CD4-positive, alpha-beta T cell (primary cell): Measurements from ENCODE around the gene PGAP2. TPM values are rescaled to one million over a fixed set of nuclear protein-coding genes. Genes with fewer than 3 reads are reported as not detected.

Experiments used
- ATAC-seq: fragments of 200-7000 bp; cut with Tn5 transposase; one replicate; pipeline ENCODE4 v1.10.0; 2022; ENCODE audit warnings: mild to moderate bottlenecking; ENCODE audit not compliant: poor library complexity
- CTCF ChIA-PET: fragments of 350-600 bp; sonication (Branson Sonifier 250); formaldehyde crosslinking; loops from one replicate; lab custom pipeline; 2021; ENCODE audit warnings: antibody characterized with exemption, inconsistent platforms; lab: Charles Lee
- POLR2A ChIA-PET: fragments of 350-600 bp; sonication (Branson Sonifier 250); formaldehyde crosslinking; loops from one replicate; lab custom pipeline; 2021; ENCODE audit warnings: antibody characterized with exemption, inconsistent platforms; lab: Charles Lee
- DNase-seq, 14 experiments: peaks; one replicate each; pipeline ENCODE4 v3.0.0-alpha.2; 2013 to 2020; ENCODE audit warnings: mixed read lengths in 2 of 14
- H3K27ac ChIP-seq, 2 donors: one replicate each; pipeline versions ENCODE4 v1.5.1 to v1.7.0; 2013; ENCODE audit warnings: low read length in 2 of 2, low read depth in 1 of 2, mild to moderate bottlenecking in 1 of 2
- H3K27me3 ChIP-seq, 2 experiments: 1 replicate in 1 of 2; 2 replicates in 1 of 2; pipeline versions ENCODE4 v1.6.1 to v1.7.0; 2013; ENCODE audit warnings: low read length in 2 of 2, control low read depth in 1 of 2, mild to moderate bottlenecking in 1 of 2, moderate library complexity in 1 of 2; ENCODE audit not compliant: insufficient read depth in 2 of 2, control insufficient read depth in 1 of 2
- H3K36me3 ChIP-seq: one replicate; pipeline ENCODE4 v1.6.1; 2013; ENCODE audit warnings: low read length, control low read depth; ENCODE audit not compliant: insufficient read depth
- H3K4me1 ChIP-seq: one replicate; pipeline ENCODE4 v1.6.1; 2013; ENCODE audit warnings: low read length, control low read depth; ENCODE audit not compliant: insufficient read depth
- H3K4me3 ChIP-seq: one replicate; pipeline ENCODE4 v1.5.1; 2013; ENCODE audit warnings: mild to moderate bottlenecking, low read length, moderate library complexity
- H3K9me3 ChIP-seq, 2 experiments: 1 replicate in 1 of 2; 2 replicates in 1 of 2; pipeline versions ENCODE4 v1.6.1 to v1.7.0; 2013; ENCODE audit warnings: low read length in 2 of 2, mild to moderate bottlenecking in 2 of 2, control low read depth in 1 of 2, moderate library complexity in 1 of 2; ENCODE audit not compliant: control insufficient read depth in 1 of 2, insufficient read depth in 1 of 2
- H3K27ac Mint-ChIP-seq: one replicate; pipeline ENCODE4 v1.8.0; 2020; ENCODE audit warnings: mixed read lengths
- H3K27me3 Mint-ChIP-seq: one replicate; pipeline ENCODE4 v1.8.0; 2021; ENCODE audit warnings: mixed read lengths
- H3K36me3 Mint-ChIP-seq: one replicate; pipeline ENCODE4 v1.8.0; 2021; ENCODE audit warnings: low read depth, mixed read lengths
- H3K4me1 Mint-ChIP-seq: one replicate; pipeline ENCODE4 v1.8.0; 2021; ENCODE audit warnings: low read depth, mixed read lengths
- H3K4me3 Mint-ChIP-seq: one replicate; pipeline ENCODE4 v1.8.0; 2020; ENCODE audit warnings: mild to moderate bottlenecking, mixed read lengths
- H3K9me3 Mint-ChIP-seq: one replicate; pipeline ENCODE4 v1.8.0; 2020; ENCODE audit warnings: mixed read lengths
- intact Hi-C, 2 experiments: fragments of 100-400 bp; cut with DNase I in 1 of 2; cut with micrococcal nuclease in 1 of 2; formaldehyde crosslinking; loops; one replicate each; pipeline versions ENCODE4 v1.15.1 to v1.9.0; 2023 to 2025; cut with DNase I, micrococcal nuclease
- total RNA-seq, 174 experiments: library from RNA in 2 of 174; stranded (reverse) in 2 of 174; gene quantifications; one replicate each; pipeline ENCODE4 v1.2.3 and lab custom pipeline; 2021 to 2026
- TF ChIP-seq, protein P1 (sequence below): fragments of 200-600 bp; IDR thresholded peaks from one replicate; pipeline ENCODE4 v1.8.0; 2022; ENCODE audit warnings: antibody characterized with exemption, mild to moderate bottlenecking

The PGAP2 gene
- total RNA-seq, 2 experiments from 2014 or later: 20.9 to 23.6 TPM

DNA sequence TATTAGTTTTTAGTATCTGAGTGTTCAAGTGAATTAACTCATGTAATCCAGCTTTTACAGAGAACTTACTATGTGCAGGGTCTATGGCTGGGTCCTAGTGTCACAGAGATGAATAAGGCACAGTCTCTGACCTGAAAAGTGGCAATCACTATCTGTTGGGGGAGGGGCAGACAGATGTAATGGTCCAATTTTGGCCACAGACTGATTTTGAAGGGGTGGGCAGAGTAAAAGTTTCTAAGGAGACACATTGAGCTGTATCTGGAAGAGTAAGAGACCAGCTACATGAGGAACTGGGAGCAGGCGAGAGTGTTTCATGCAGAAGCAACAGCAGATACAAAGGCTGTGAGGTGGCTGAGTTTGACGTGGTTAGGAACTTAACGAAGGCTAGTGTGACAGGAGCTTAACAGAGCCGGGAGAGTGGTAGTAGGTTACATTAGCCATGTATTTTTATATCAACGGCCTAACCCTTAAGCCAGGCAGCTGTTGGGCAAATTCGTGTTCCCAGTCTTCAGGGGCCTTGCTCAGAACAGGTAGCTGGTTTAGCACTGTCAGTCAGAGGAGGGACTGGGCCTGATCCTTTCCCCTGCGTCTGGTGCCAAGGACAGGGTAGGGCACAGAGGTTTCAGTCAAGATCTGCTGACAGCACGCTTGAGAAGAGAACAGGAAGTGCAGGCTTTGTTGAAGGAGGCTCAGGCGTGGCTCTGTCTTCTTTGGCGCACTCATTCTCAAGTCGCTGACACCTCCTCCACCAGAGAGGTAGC lies 45.7 kb downstream of the PGAP2 start:
- Mint-ChIP-seq H3K27ac (peak overlapping the region; percentile 99), H3K36me3 (peaks cover 20% of the 10 kb centered on the region), H3K27me3 (no peaks in the 10 kb centered on the region), H3K4me1 (peaks cover 61% of the 10 kb centered on the region), H3K4me3 (peak overlapping the region; percentile 89), H3K9me3 (no peaks in the 10 kb centered on the region)
- peak; percentile 72 for ATAC-seq
- Histone ChIP-seq H3K4me3 (peak overlapping the region; percentile 95), H3K9me3 (no peaks in the 10 kb centered on the region), H3K36me3 (no peaks in the 10 kb centered on the region), H3K27ac (peak overlapping the region; percentile 88 to 91), H3K4me1 (peaks cover 56% of the 10 kb centered on the region), H3K27me3 (no peaks in the 10 kb centered on the region)
- peak; percentile 60 to 90 (median 70) for DNase-seq
- TF ChIP-seq, protein P1, sequence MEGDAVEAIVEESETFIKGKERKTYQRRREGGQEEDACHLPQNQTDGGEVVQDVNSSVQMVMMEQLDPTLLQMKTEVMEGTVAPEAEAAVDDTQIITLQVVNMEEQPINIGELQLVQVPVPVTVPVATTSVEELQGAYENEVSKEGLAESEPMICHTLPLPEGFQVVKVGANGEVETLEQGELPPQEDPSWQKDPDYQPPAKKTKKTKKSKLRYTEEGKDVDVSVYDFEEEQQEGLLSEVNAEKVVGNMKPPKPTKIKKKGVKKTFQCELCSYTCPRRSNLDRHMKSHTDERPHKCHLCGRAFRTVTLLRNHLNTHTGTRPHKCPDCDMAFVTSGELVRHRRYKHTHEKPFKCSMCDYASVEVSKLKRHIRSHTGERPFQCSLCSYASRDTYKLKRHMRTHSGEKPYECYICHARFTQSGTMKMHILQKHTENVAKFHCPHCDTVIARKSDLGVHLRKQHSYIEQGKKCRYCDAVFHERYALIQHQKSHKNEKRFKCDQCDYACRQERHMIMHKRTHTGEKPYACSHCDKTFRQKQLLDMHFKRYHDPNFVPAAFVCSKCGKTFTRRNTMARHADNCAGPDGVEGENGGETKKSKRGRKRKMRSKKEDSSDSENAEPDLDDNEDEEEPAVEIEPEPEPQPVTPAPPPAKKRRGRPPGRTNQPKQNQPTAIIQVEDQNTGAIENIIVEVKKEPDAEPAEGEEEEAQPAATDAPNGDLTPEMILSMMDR: no peak
- ChIA-PET CTCF (interaction anchor here (0.6 to 8.5 kb wide), 47 partner anchors 13 to 241 kb away, joined by 3 to 216 read pairs (median 6); partner anchors contain the start of genes NUP98, PGAP2, RHOG and RRM1), POLR2A (interaction anchor here (0.7 to 8.0 kb wide), 62 partner anchors 8 to 265 kb away, joined by 3 to 577 read pairs (median 7); partner anchors contain the start of genes NUP98, PGAP2, RHOG and RRM1)
- intact Hi-C loops: loop anchor here (1.0 to 5.0 kb wide), 4 partner anchors 13 to 236 kb away; no protein-coding TSS in a partner anchor

DNA sequence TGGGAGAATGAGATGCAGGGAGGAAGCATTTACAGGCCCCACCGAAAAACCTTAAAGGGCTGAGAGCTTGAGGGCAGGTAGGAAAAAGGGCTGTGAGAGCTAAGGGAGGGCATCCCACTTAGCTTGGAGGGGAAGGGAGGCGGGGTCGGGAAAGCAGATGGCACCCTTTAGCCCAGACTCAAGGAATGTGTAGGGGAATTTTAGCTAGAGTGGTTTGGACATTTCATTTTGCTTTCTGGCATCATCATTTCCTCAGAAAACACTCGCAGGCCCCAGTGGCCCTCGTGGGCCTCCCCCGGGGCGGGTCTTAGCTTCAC lies 46.3 kb downstream of the PGAP2 start:
- H3K4me1 Mint-ChIP-seq: peaks cover 62% of the 10 kb centered on the region
- ChIA-PET CTCF (interaction anchor here (0.6 to 8.5 kb wide), 48 partner anchors 12 to 240 kb away, joined by 3 to 216 read pairs (median 6); partner anchors contain the start of genes NUP98, PGAP2, RHOG and RRM1), POLR2A (interaction anchor here (0.7 to 8.0 kb wide), 64 partner anchors 9 to 264 kb away, joined by 3 to 577 read pairs (median 6); partner anchors contain the start of genes NUP98, PGAP2, RHOG and RRM1)
- peak overlapping the region; percentile 88 to 91 for H3K27ac ChIP-seq
- DNase-seq (no peak), ATAC-seq (no peak)
- peak overlapping the region; percentile 95 for H3K4me3 ChIP-seq
- H3K9me3 ChIP-seq: no peaks in the 10 kb centered on the region
- TF ChIP-seq, protein P1: no peak
- H3K4me1 ChIP-seq: peaks cover 61% of the 10 kb centered on the region
- peak overlapping the region; percentile 89 for H3K4me3 Mint-ChIP-seq
- intact Hi-C loops: loop anchor here (1.0 to 5.0 kb wide), 4 partner anchors 13 to 236 kb away; no protein-coding TSS in a partner anchor
- peak overlapping the region; percentile 99 for H3K27ac Mint-ChIP-seq
- peaks cover 20% of the 10 kb centered on the region for H3K36me3 Mint-ChIP-seq
- no peaks in the 10 kb centered on the region for H3K27me3 ChIP-seq
- no peaks in the 10 kb centered on the region for H3K27me3 Mint-ChIP-seq
- no peaks in the 10 kb centered on the region for H3K36me3 ChIP-seq
- H3K9me3 Mint-ChIP-seq: no peaks in the 10 kb centered on the region

DNA sequence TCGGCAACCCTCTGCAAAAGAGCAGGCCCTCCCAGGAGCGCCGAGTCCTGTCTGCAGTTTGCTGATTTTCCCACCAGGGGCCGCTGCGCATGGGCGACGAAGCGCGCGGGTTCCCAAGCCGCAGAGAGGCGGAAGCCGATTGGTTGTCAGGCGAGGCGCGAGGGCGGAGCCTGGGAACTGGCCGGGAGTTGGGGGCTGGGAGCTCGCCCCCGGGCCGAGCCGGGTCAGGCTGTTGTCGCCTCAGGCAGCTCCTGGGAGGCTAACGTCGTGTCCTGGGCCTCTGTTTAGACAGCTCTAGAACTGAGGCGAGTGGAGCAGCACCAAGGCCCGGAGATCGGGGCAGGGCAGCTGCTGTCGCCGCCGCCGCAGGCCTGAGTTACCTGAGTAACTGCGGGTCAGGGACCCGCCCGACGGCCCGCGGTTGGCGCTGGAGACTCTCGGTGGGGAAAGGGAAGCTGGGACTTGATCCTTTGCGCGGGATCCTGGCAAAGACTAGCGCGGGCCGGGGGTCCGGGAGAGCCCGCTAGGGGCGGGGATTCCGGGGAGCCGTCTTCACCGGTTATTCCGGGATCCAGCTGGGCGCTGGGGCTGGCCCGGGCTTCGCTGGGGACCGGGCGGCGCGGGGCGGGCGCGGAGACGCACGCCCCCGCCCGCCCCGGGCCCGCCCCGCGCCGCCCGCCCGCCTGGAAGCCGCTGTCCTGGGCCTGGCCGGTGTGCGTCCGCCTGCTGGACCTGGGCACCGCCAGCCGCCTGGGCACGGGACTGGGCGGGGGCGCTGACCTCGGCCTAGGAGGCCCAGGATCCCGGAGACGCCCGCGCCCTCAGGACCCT lies 46.8 kb downstream of the PGAP2 start, which contains the start of gene STIM1:
STIM1 (plus strand) TSS at position 688 of the 831 bp plus-strand sequence. CDS start 607 bp downstream, outside the sequence.
- H3K4me1 ChIP-seq: peaks cover 63% of the 10 kb centered on the region
- peak; percentile 92 to 99 (median 97) for DNase-seq
- Mint-ChIP-seq H3K36me3 (peaks cover 20% of the 10 kb centered on the region), H3K4me3 (peak within 1 kb of the TSS; percentile 89), H3K4me1 (peaks cover 67% of the 10 kb centered on the region), H3K9me3 (no peaks in the 10 kb centered on the region), H3K27ac (peak within 1 kb of the TSS; percentile 99), H3K27me3 (no peaks in the 10 kb centered on the region)
- no peaks in the 10 kb centered on the region for H3K27me3 ChIP-seq
- CTCF ChIA-PET: interaction anchor here (0.6 to 8.5 kb wide), 51 partner anchors 12 to 240 kb away, joined by 3 to 216 read pairs (median 6); partner anchors contain the start of genes NUP98, PGAP2, RHOG and RRM1
- peak within 1 kb of the TSS; percentile 95 for H3K4me3 ChIP-seq
- intact Hi-C loops: loop anchor here (1.0 to 5.0 kb wide), 7 partner anchors 14 to 235 kb away; no protein-coding TSS in a partner anchor
- H3K36me3 ChIP-seq: no peaks in the 10 kb centered on the region
- peak within 1 kb of the TSS; percentile 88 to 91 for H3K27ac ChIP-seq
- TF ChIP-seq, protein P1: peak; percentile 94
- peak; percentile 69 for ATAC-seq
- POLR2A ChIA-PET: interaction anchor here (0.7 to 8.0 kb wide), 67 partner anchors 9 to 264 kb away, joined by 3 to 577 read pairs (median 6); partner anchors contain the start of genes NUP98, PGAP2, RHOG and RRM1
- H3K9me3 ChIP-seq: no peaks in the 10 kb centered on the region
